ENCODE measurements around the gene LRRC8D. TPM values are rescaled to one million over a fixed set of nuclear protein-coding genes. Genes with fewer than 3 reads are reported as not detected.
"Not testable (repeated sequence)": the region's sequence is repeated elsewhere in the genome, so short reads cannot be mapped to it uniquely, and the experiment has no call there.

The LRRC8D gene
- total RNA-seq, 1 experiment from 2014 or later = 19.6 TPM

GRCh38 chr1:89978755-89979154, 157.9 kb downstream of the LRRC8D start:
- Histone ChIP-seq H3K9me2 (replicated peaks; ENCODE audit: low read length) (no peaks in the 10 kb centered on the region), H3K27me3 (ENCODE audit: low read length) (no peaks in the 10 kb centered on the region), H3K79me2 (ENCODE audit: low read length) (no peaks in the 10 kb centered on the region), H3K4me3 (ENCODE audit: low read length) (no peak overlapping the region), H3K4me1 (ENCODE audit: insufficient read depth, low read length) (peaks cover 20% of the 10 kb centered on the region), H3K9ac (ENCODE audit: low read length) (no peak overlapping the region), H2AFZ (ENCODE audit: low read length) (no peak overlapping the region), H3K9me3 (ENCODE audit: low read length) (no peaks in the 10 kb centered on the region), H3K27ac (ENCODE audit: low read length) (no peak overlapping the region), H3K36me3 (ENCODE audit: low read depth, low read length) (no peaks in the 10 kb centered on the region), H3F3A (ENCODE audit: low read length, unreplicated experiment) (no peaks in the 10 kb centered on the region), H4K20me1 (ENCODE audit: low read length) (no peaks in the 10 kb centered on the region), H3K4me2 (ENCODE audit: low read length) (no peak overlapping the region)
- ChIA-PET POLR2A (ENCODE audit: unreplicated experiment) (no interaction called here), CTCF (no interaction called here)
- TF ChIP-seq EZH2phosphoT487 (IDR thresholded peaks at IDR 0.05; ENCODE audit: borderline replicate concordance, low read length) = no peak
- no peak for TF ChIP-seq EZH2 (IDR thresholded peaks at IDR 0.05; ENCODE audit: low read length, unreplicated experiment)
- no peak for TF ChIP-seq CTCF (conservative IDR thresholded peaks at IDR 0.05; ENCODE audit: low read depth, low read length)
- ATAC-seq (no peak), DNase-seq (no peak)
- intact Hi-C loops (cut with micrococcal nuclease) = no loop called here
- no TSS peak for BruUV-seq (replicated peaks)

- no peaks in the 10 kb centered on the region for H4K20me1 ChIP-seq (ENCODE audit: low read length)
- intact Hi-C loops (cut with micrococcal nuclease) = no loop called here
- POLR2A ChIA-PET (ENCODE audit: unreplicated experiment) = no interaction called here
- no peak for DNase-seq
- CTCF ChIA-PET = no interaction called here
- H3K79me2 ChIP-seq (ENCODE audit: low read length) = no peaks in the 10 kb centered on the region
- no peak for TF ChIP-seq EZH2 (IDR thresholded peaks at IDR 0.05; ENCODE audit: low read length, unreplicated experiment)
- TF ChIP-seq CTCF (conservative IDR thresholded peaks at IDR 0.05; ENCODE audit: low read depth, low read length) = no peak
- TF ChIP-seq EZH2phosphoT487 (IDR thresholded peaks at IDR 0.05; ENCODE audit: borderline replicate concordance, low read length) = no peak
- no peaks in the 10 kb centered on the region for H3F3A ChIP-seq (ENCODE audit: low read length, unreplicated experiment)
- BruUV-seq (replicated peaks) = no TSS peak
- no peaks in the 10 kb centered on the region for H3K9me2 ChIP-seq (replicated peaks; ENCODE audit: low read length)
- no peak overlapping the region for H2AFZ ChIP-seq (ENCODE audit: low read length)
- H3K4me3 ChIP-seq (ENCODE audit: low read length) = no peak overlapping the region
- peaks cover 12% of the 10 kb centered on the region; the same call in 1 of the 2 replicates for H3K4me1 ChIP-seq (ENCODE audit: insufficient read depth, low read length)
- H3K27ac ChIP-seq (ENCODE audit: low read length) = no peak overlapping the region
- peak; percentile 55; the same call in 1 of the 2 replicates for ATAC-seq
- no peak overlapping the region for H3K9ac ChIP-seq (ENCODE audit: low read length)
- H3K4me2 ChIP-seq (ENCODE audit: low read length) = no peak overlapping the region
- no peaks in the 10 kb centered on the region for H3K9me3 ChIP-seq (ENCODE audit: low read length)
- H3K27me3 ChIP-seq (ENCODE audit: low read length) = no peaks in the 10 kb centered on the region
- no peaks in the 10 kb centered on the region for H3K36me3 ChIP-seq (ENCODE audit: low read depth, low read length)
Measured at GRCh38 chr1:89980605-89981004, 159.8 kb downstream of the LRRC8D start.

GRCh38 chr1:89982846-89983245, 162.0 kb downstream of the LRRC8D start:
- H3K9ac ChIP-seq (ENCODE audit: low read length); CTCF ChIA-PET; H3F3A ChIP-seq (ENCODE audit: low read length, unreplicated experiment); H3K27ac ChIP-seq (ENCODE audit: low read length); H3K27me3 ChIP-seq (ENCODE audit: low read length); BruUV-seq (replicated peaks); ATAC-seq; H3K36me3 ChIP-seq (ENCODE audit: low read depth, low read length); H4K20me1 ChIP-seq (ENCODE audit: low read length); H3K79me2 ChIP-seq (ENCODE audit: low read length); intact Hi-C loops (cut with micrococcal nuclease); H3K9me3 ChIP-seq (ENCODE audit: low read length); H3K4me3 ChIP-seq (ENCODE audit: low read length); H2AFZ ChIP-seq (ENCODE audit: low read length); POLR2A ChIA-PET (ENCODE audit: unreplicated experiment); H3K9me2 ChIP-seq (replicated peaks; ENCODE audit: low read length); H3K4me2 ChIP-seq (ENCODE audit: low read length); DNase-seq: not testable (repeated sequence)
- H3K4me1 ChIP-seq (ENCODE audit: insufficient read depth, low read length) = peaks cover 12% of the 10 kb centered on the region; the same call in 1 of the 2 replicates

GRCh38 chr1:89984564-89985116, 163.8 kb downstream of the LRRC8D start:
- H3K79me2 ChIP-seq (ENCODE audit: low read length); POLR2A ChIA-PET (ENCODE audit: unreplicated experiment); H4K20me1 ChIP-seq (ENCODE audit: low read length); H3K4me1 ChIP-seq (ENCODE audit: insufficient read depth, low read length); ATAC-seq; H3F3A ChIP-seq (ENCODE audit: low read length, unreplicated experiment); CTCF ChIA-PET; H3K9me3 ChIP-seq (ENCODE audit: low read length); H3K9me2 ChIP-seq (replicated peaks; ENCODE audit: low read length); H3K36me3 ChIP-seq (ENCODE audit: low read depth, low read length); H3K4me2 ChIP-seq (ENCODE audit: low read length); H3K27me3 ChIP-seq (ENCODE audit: low read length); H2AFZ ChIP-seq (ENCODE audit: low read length); DNase-seq; H3K27ac ChIP-seq (ENCODE audit: low read length); H3K9ac ChIP-seq (ENCODE audit: low read length); BruUV-seq (replicated peaks); H3K4me3 ChIP-seq (ENCODE audit: low read length): not testable (repeated sequence)
- intact Hi-C loops (cut with micrococcal nuclease) = loop anchor here (5.0 kb wide), 1 partner anchor 97 kb away; no protein-coding TSS in a partner anchor
